Sigmoid colon (tissue), 7 donors: ENCODE measurements around the gene CD83. TPM values are rescaled to one million over a fixed set of nuclear protein-coding genes. Genes with fewer than 3 reads are reported as not detected.

Source experiments
- DNase-seq: peaks from one replicate; pipeline ENCODE4 v3.0.0-alpha.2; 2019
- H3K27ac ChIP-seq, 4 donors: fragments of 200-600 bp; sonication (generic); one replicate each; pipeline ENCODE4 v1.5.1; 2016 to 2019; ENCODE audit warnings: mild to moderate bottlenecking in 1 of 4
- H3K27me3 ChIP-seq, 3 donors: fragments of 200-600 bp; sonication (generic); one replicate each; pipeline ENCODE4 v1.5.1; 2019; ENCODE audit warnings: mild to moderate bottlenecking in 1 of 3
- H3K36me3 ChIP-seq, 4 donors: fragments of 200-600 bp; sonication (generic); one replicate each; pipeline ENCODE4 v1.5.1; 2016 to 2019
- H3K4me1 ChIP-seq, 4 donors: fragments of 200-600 bp; sonication (generic); one replicate each; pipeline ENCODE4 v1.5.1; 2017 to 2019
- H3K4me3 ChIP-seq, 4 donors: fragments of 200-600 bp; sonication (generic); one replicate each; pipeline ENCODE4 v1.5.1; 2017 to 2019; ENCODE audit warnings: mild to moderate bottlenecking in 2 of 4, moderate library complexity in 1 of 4
- H3K9me3 ChIP-seq, 4 donors: fragments of 200-600 bp in 3 of 4; sonication (generic) in 3 of 4; one replicate each; pipeline versions ENCODE4 v1.5.1 to v1.6.1; 2013 to 2019
- CTCF ChIP-seq, 4 experiments: fragments of 450-650 bp in 3 of 4; fragments of 200-600 bp in 1 of 4; IDR thresholded peaks; one replicate each; pipeline ENCODE4 v1.5.1; 2016 to 2019; ENCODE audit warnings: antibody characterized with exemption in 4 of 4, mild to moderate bottlenecking in 3 of 4, moderate library complexity in 2 of 4
- EP300 ChIP-seq, 4 donors: sonication (generic); formaldehyde crosslinking; IDR thresholded peaks; one replicate each; pipeline ENCODE4 v1.6.1; 2017; ENCODE audit warnings: antibody characterized with exemption in 4 of 4
- POLR2A ChIP-seq, 2 donors: fragments of 450-650 bp; IDR thresholded peaks; one replicate each; pipeline ENCODE4 v1.6.1; 2016; ENCODE audit warnings: antibody characterized with exemption in 2 of 2, mild to moderate bottlenecking in 2 of 2, moderate library complexity in 2 of 2
- POLR2AphosphoS5 ChIP-seq, 4 donors: sonication (generic); formaldehyde crosslinking; IDR thresholded peaks; one replicate each; pipeline ENCODE4 v1.6.1; 2017; ENCODE audit warnings: antibody characterized with exemption in 4 of 4
- WGBS, 2 donors: extraction: QIAGEN DNeasy Blood & Tissue Kit; methylation state at CpG; one replicate each; pipeline ENCODE4 v1.1.7; 2013; 5-methylcytosine and 5-hydroxymethylcytosine counted together
- intact Hi-C: fragments of 100-400 bp; cut with DNase I; formaldehyde crosslinking; loops from one replicate; pipeline ENCODE4 v1.15.1; 2023
- polyA plus RNA-seq, 3 donors: library from polyadenylated mRNA; stranded (reverse); fragments of 200-250 nt; gene quantifications; one replicate each; pipeline ENCODE4 v1.2.3, GENCODE V29; 2013
- total RNA-seq, 4 donors: library from RNA; depleted of rRNA; stranded (reverse); fragments of >200 nt; gene quantifications; one replicate each; pipeline ENCODE4 v1.1.0, GENCODE V29; 2016
- donor health status: healthy with polysubstance abuse.
- donor health status: Bipolar disorder and iron deficiency.
- donor health status: healthy.

CD83 gene
- total and polyA plus RNA-seq, 7 donors: 0.60 to 16.0 (median 1.6) TPM

DNA sequence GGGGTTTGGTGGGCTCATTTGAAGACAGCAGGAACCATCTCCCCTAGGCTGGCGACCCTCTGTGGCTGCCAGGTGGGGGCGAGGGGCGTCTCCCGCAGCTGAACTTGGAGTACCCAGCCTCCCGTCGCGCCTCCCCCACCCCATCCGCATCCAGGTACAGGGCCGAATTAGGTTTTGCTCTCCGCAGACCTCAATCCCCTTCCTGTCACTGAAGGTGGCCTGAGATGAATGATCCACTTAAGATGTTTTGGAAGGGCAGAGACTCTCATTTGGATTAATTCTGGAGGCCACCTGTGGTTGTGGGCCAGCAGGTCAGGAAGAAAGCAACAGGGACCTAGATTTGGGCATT, 493 bp downstream of the CD83 start:
- DNase-seq: no peak
- Histone ChIP-seq H3K9me3 (no peaks in the 10 kb centered on the region), H3K27me3 (no peaks in the 10 kb centered on the region), H3K4me1 (peaks cover 0 to 16% (median 6%) of the 10 kb centered on the region in 4 donors), H3K36me3 (no peaks in the 10 kb centered on the region), H3K4me3 (peak overlapping the region; percentile 51 to 70 (median 64)), H3K27ac (peak overlapping the region in 3 of 4 donors; percentile 38 to 71 (median 43))
- 17 to 22% methylated on average over 10 of the region's 10 CpGs for WGBS, 2 donors
- intact Hi-C loops: no loop called here
- TF ChIP-seq POLR2A (IDR thresholded peaks at IDR 0.05) (no peak), EP300 (IDR thresholded peaks at IDR 0.05) (no peak), POLR2AphosphoS5 (IDR thresholded peaks at IDR 0.05) (no peak)

DNA sequence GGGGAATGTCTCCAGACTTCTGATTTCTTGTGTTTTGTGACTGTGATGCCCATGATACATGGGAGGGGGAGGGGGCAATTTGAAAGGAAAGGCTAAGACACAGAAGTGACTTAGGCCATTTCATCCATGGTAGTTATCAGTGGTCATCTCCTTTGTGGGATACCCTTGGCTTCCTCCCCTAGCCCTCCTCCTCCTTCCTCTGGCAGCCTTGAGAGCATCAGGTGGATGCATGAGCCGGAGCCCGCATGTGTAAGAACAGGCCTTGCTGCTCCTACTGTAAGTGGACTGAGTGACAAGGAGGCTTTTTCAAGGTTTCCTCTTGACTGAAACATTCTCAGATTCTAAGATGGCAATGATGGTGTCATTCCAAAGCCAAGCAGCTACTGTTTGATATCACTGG, 874 bp downstream of the CD83 start:
- intact Hi-C loops: no loop called here
- no peaks in the 10 kb centered on the region for H3K27me3 ChIP-seq
- TF ChIP-seq CTCF (IDR thresholded peaks at IDR 0.05) (no peak), POLR2A (IDR thresholded peaks at IDR 0.05) (no peak), EP300 (IDR thresholded peaks at IDR 0.05) (no peak), POLR2AphosphoS5 (IDR thresholded peaks at IDR 0.05) (no peak)
- H3K9me3 ChIP-seq: no peaks in the 10 kb centered on the region
- H3K36me3 ChIP-seq: no peaks in the 10 kb centered on the region
- peak overlapping the region in 1 of 4 donors; percentile 70 for H3K4me3 ChIP-seq
- 79 to 90% methylated on average over 2 of the region's 2 CpGs for WGBS, 2 donors
- no peak for DNase-seq
- H3K27ac ChIP-seq: no peak overlapping the region
- peaks cover 0 to 16% (median 6%) of the 10 kb centered on the region in 4 donors for H3K4me1 ChIP-seq

GRCh38 chr6:14119784-14120183, 2.2 kb downstream of the CD83 start:
- no peaks in the 10 kb centered on the region for H3K27me3 ChIP-seq
- no peaks in the 10 kb centered on the region for H3K36me3 ChIP-seq
- no peaks in the 10 kb centered on the region for H3K9me3 ChIP-seq
- no peak overlapping the region for H3K4me3 ChIP-seq
- H3K4me1 ChIP-seq: peaks cover 0 to 16% (median 6%) of the 10 kb centered on the region in 4 donors
- no peak overlapping the region for H3K27ac ChIP-seq
- WGBS, 2 donors: 71 to 82% methylated on average over 7 of the region's 7 CpGs
- no peak for DNase-seq
- TF ChIP-seq POLR2A (IDR thresholded peaks at IDR 0.05): no peak
- TF ChIP-seq POLR2AphosphoS5 (IDR thresholded peaks at IDR 0.05): no peak
- TF ChIP-seq CTCF (IDR thresholded peaks at IDR 0.05): no peak
- no peak for TF ChIP-seq EP300 (IDR thresholded peaks at IDR 0.05)
- intact Hi-C loops: loop anchor here (10.0 kb wide), 1 partner anchor 1375 kb away; no protein-coding TSS in a partner anchor

- DNase-seq: no peak
- intact Hi-C loops: loop anchor here (10.0 kb wide), 1 partner anchor 1374 kb away; no protein-coding TSS in a partner anchor
- 76 to 83% methylated on average over 1 of the region's 1 CpG for WGBS, 2 donors
These were observed 3.0 kb downstream of the CD83 start for GRCh38 chr6:14120546-14120945.

DNA sequence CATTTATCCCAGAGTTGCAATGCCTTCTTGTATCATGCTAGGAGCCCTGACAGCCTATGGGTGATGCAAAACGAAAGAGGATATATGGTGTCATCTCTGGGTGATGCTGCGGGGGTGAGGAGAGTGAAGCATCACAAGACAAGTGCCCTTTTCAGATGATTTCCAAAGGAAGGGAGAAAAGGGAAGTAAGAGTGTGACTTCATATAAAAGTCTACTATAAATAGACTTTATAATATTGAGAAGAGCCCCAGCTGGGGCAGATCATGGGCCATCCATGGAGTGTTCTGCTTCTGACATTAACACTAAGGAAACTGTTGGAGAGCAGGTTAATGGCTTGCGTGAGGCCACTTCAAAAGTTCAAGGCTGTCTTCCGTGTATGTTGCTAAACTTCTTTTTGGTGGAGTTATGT, 4.4 kb downstream of the CD83 start:
- Histone ChIP-seq H3K27me3 (no peaks in the 10 kb centered on the region), H3K36me3 (no peaks in the 10 kb centered on the region), H3K4me3 (no peak overlapping the region), H3K9me3 (no peaks in the 10 kb centered on the region), H3K27ac (peak overlapping the region in 1 of 4 donors; percentile 27), H3K4me1 (peaks cover 0 to 16% (median 6%) of the 10 kb centered on the region in 4 donors)
- TF ChIP-seq EP300 (IDR thresholded peaks at IDR 0.05): peak in 2 of 4 donors; percentile 22 to 79
- peak in 1 of 4 donors; percentile 38 for TF ChIP-seq POLR2AphosphoS5 (IDR thresholded peaks at IDR 0.05)
- TF ChIP-seq POLR2A (IDR thresholded peaks at IDR 0.05): no peak
- intact Hi-C loops: loop anchor here (10.0 kb wide), 1 partner anchor 1373 kb away; no protein-coding TSS in a partner anchor
- 70 to 83% methylated on average over 4 of the region's 4 CpGs for WGBS, 2 donors
- no peak for DNase-seq

More at GRCh38 chr6:14120546-14120945, 3.0 kb downstream of the CD83 start:
- peaks cover 0 to 16% (median 6%) of the 10 kb centered on the region in 4 donors for H3K4me1 ChIP-seq
- H3K27me3 ChIP-seq: no peaks in the 10 kb centered on the region
- H3K27ac ChIP-seq: no peak overlapping the region
- no peak overlapping the region for H3K4me3 ChIP-seq
- H3K36me3 ChIP-seq: no peaks in the 10 kb centered on the region
- TF ChIP-seq POLR2AphosphoS5 (IDR thresholded peaks at IDR 0.05) (no peak), EP300 (IDR thresholded peaks at IDR 0.05) (no peak), CTCF (IDR thresholded peaks at IDR 0.05) (no peak), POLR2A (IDR thresholded peaks at IDR 0.05) (no peak)
- no peaks in the 10 kb centered on the region for H3K9me3 ChIP-seq
